Activated T-cell treated with anti-CD3 and anti-CD28 coated beads for 48 hours (primary cell): ENCODE results near the gene PLB1.

Experiments
- DNase-seq: peaks from one replicate; pipeline ENCODE4 v3.0.0-alpha.2; 2020; ENCODE audit warnings: low read depth

PLB1 gene

DNA sequence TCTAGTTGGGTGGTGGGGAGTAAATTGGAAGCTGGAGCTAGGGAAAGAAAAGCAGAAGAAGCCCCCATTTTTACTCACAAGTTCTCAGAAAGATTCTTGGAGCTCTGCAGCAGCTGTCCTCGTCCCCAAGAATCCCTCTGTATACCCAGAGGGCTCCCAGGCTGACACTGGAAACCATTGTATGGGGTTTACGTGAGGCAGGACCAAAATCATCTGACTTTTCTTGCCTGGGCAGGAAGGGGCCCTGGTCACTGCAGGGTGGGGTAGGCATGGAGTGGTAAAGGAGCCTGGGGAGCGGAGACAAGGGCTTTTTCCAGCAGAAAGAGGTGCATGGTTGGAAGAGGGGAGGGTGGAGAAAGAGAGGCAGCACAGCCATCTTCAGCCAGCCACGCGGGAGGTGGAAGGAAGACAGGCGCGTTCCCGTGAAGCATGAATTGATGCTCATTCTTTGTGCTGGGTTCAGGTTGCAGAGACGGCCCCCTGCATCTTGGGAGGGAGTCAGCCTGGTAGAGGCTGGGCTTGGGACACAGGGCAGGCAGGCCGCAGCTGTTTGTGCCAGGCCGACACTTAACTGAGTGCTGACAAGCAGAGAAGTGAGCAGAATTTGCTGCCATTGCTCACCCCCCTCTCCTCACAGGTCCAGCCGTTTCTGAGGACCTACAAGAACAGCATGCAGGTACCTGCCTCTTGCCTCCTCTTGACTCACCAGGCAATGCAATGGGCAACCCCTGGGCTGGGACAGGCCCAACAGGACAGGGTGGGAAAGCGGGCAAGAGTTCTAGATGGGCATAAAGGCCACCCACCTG is 94.8 kb downstream of the PLB1 start:
- no peak for DNase-seq

DNA sequence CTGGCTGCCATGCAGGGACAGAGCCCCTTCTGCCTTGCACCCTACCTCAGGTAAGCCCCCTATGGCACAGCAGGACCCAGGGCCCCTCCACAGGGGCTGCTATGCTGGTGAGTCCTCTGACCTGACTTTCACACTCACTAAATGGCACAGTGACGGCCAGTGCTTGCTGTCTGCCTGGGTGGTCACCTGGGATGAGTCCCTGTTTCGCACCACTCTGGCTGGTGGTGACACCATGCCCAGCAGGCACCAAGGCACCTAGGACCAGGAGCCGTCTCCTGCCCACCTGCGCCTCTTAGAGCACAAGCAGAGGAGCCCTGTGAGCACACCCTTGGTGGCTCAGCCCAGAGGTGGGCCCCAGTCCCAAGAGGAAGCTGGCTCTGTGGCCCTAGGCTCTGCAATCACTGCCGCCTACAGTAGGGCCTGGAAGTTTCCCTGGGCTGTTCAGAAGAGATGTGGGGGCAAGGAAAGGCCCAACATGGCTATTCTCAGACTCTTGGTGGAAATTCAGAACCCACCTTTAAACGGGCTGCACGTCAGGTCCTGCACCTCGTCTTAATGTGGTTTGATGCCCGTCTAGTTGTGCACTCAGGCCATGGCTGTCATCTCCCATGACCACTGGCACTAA is 96.0 kb downstream of the PLB1 start:
- no peak for DNase-seq

DNA sequence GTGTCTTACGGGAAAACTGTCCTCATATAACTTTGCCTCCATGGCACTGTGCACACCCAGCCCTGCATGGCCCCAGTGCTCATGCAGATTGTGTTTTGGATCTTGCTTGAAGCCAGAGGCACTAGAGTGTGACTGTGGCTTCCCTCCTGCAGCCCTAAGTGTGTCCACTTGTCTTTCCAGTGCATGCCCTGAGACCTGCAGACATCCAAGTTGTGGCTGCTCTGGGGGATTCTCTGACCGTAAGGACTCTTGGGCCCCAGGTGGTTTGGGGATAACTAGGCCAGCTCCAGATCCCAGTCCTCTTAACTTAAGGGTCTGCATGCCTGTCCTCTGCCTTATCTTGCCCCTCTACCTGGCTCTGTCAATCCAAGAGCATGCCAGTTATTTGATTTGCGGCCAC is 96.6 kb downstream of the PLB1 start:
- DNase-seq = no peak

DNA sequence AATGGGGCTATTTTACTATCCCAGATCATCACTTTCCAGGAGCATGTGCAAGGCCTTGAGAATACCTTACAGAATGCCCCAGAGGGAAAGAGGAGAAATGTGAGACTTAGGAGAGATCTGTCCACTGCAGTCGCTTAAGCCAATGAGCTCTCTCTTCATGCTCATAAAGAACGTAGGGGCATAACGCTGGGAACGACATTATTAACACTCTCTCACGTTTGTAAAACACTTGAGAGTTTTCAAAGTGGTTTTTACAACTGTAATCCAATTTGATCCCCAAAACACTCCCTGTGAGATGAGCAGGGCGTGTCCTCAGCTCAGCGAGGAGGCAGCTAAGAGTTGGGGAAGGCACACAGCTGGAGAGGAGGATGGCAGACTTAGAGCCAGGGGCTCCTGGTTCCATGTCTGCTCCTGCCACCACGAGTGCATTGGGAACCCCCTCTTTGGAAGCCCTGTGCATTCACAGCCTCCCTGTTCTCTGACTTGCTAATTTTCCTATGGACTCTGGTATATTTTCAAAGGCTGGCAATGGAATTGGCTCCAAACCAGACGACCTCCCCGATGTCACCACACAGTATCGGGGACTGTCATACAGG is 97.4 kb downstream of the PLB1 start:
- DNase-seq = no peak

DNA sequence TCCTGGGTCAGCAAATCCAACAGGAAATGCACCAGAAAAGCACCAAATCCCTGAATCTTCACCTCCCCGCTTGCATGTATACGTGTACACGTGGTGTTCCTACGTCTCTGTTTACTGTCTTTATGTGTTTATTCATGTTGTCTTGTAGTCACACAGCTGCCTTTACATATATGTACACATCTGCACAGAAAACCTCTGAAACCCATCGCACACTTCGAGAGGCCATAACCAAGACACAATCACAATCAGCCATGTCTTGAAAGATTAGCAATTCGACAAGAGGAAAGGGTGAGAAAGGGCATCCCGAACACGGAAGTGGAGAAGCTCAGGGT is 98.1 kb downstream of the PLB1 start:
- DNase-seq = no peak

DNA sequence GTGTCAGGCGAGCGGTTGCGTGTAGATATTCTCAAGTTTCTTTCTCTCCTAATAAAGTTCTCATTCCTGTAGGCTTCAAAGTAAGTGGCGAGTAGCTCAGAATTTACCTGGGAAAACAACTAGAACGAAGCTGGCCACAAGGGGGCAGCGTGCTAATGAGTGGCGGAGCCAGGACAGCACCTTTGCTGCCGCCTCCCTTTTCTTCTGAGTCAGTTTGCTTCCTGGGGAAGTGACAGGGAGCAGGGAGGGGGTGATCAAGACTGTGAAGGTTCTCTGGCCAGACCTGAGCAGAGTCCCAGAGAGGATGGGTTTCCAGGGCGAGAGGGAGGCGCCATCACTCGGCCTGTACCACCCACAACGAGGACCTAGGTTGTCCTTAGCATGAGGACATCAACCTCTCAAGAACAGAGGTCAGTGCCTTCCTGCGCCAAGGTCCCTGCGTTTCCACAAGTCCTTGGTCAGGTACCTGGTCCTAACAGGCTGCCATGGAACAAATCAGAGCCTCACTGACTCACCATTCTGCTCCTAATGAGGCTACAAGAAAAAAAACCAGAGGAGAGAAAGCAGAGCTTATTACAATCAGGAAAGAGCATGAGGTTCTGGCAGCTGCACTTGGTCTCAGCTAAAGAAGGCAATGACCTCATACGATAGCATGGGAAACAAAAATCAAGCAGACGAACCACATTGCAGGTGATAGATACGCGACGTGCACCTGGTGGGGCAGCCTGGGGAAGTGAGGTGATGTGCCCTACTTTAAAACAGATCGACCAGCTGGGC is 98.7 kb downstream of the PLB1 start:
- peak; percentile 81 for DNase-seq

DNA sequence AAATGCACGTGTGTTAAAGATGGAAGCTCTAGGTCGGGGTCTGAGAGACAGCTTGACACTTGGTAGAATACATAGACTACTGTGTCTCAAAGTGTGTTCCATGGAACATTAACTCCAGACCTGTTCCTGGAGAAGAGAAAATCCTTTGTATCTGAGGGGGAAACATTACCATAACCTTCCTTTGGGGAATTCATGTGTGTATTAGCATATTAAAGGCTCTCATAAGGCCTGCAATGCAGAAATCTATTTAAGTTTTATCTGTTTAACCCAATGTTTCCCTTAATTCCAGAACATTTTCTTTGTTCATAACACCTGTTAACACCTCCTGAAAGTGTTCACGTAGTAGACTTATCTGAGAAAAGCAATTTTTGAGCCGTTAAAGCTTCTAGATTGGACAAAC is 99.5 kb downstream of the PLB1 start:
- no peak for DNase-seq

DNA sequence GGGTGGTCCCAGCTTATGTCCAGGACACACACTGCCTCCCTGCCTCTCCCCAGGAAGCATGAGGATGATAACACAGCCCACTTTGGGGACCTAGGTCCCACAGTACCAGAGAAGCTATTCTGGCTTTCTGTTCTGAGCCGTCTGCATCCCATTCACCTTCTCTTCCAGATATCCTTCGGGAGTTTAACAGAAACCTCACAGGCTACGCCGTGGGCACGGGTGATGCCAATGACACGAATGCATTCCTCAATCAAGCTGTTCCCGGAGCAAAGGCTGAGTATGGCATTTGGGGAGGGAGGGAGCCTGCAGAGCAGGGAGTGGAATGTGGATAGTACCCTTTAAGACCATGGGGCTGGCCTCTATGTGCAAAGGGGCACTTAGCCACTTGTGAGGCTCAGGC is 102.6 kb downstream of the PLB1 start:
- no peak for DNase-seq

DNA sequence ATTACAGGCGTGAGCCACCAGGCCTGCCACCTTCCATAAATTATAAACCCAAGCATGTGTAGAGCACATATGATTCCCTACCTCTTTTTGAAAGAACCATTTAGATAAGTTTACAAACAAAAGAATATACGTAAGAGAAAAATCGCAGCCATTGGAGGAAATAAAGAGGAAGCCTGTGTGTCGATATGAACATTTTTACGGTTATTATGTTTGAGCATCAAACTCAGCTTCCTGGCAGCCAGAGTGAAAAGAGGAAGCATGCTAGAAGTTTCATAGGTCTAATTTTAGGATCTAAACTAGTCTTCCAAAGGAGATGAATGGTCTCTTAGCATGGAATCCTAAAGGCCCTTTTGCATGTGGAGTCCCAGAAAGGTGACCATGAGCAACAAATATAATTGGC is 104.3 kb downstream of the PLB1 start:
- no peak for DNase-seq

DNA sequence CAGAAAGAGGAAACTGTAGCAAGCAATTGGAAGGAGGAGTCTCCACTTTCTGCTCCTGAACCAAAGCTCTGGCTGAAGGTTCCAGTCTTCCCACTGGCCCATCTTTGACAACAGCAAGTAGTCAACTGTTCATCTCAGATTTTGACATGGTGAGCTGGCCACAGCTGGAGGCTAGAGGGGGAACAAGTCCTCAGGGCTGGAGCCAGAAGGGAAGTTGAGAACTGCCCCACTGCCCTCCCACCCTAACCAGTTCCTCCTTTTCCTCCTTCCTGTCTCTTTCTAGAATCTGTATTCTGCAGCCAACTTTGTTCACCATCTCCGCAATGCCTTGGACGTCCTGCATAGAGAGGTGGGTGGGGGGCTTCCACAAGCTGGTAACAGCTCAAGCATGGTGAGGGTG is 105.8 kb downstream of the PLB1 start:
- no peak for DNase-seq

DNA sequence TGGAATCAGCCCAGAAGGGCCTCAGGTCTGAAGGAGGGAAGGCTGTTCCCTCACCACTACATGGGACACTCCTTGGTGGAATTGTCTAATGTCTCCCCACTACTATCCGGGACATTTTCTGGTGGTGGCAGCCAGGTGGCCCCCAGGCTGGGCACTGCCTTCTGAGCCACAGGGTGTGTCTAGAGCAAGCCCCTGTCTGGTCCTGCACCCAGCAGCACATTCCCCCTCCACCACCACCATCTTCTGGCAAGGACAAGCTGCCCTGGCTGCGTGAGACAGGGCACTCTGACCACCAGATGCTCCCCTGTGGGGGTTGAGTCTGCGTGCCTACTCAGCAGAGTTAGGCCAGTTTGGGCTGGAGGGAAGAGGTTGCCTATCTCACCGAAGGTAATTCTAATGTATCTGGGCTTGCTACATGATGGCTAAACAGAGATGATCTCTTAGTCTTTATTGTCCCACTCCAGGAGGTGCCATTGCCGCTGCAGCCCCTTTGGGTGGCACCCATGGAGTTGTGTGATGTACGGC is 106.3 kb downstream of the PLB1 start:
- DNase-seq = no peak

DNA sequence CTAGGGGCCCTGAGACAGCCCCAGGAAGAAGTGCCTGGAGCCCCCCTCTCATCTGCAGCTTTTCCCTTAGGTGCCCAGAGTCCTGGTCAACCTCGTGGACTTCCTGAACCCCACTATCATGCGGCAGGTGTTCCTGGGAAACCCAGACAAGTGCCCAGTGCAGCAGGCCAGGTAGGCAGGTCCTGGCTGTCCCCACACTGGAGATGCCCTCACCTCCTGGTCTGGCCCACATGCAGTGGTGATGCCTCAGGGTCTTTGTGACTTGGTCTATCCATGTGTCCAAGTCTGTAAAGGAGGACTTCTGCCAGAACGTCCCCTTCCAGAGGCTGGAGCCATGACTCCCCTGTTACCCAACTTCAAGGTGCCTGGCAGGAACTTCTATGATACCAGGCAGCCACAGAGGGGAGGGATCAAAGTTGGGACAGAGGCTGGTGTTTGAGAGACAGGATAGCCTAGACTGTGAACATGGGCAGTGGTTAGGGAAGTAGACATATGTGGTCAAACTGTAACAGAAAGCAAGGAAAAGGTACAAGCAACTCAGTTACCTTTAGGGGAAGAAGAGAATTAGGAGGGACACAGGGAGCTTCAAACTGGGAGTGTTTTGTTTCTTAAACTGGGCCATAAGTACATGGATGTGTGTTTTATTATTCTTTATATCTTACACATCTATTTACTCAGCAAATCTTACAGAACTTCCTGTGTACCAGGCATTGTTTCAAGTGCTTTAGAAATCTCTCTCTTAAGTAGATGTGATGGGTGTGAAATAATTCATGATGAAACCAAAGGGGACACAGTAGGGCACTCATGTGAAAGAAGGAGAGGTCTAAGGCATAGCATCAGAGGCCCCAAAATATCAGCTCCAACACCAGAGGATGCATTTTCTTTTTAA is 107.1 kb downstream of the PLB1 start:
- DNase-seq = no peak

DNA sequence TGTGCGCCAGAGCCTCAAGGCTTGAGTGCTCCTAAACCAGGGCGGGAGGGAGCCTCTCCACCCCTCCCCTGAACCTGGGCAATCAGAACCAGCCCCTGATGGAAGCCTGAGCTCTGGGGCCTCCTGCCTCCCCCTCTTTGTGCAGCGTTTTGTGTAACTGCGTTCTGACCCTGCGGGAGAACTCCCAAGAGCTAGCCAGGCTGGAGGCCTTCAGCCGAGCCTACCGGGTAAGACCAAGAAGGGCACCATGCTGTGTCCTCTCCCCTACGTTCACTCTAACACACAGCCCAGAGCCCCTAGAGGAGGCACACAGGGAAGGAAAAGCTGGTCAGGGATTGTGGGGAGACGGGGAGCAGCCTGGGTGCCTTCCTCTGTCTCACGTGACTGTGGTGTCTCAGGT is 108.0 kb downstream of the PLB1 start:
- DNase-seq = no peak

DNA sequence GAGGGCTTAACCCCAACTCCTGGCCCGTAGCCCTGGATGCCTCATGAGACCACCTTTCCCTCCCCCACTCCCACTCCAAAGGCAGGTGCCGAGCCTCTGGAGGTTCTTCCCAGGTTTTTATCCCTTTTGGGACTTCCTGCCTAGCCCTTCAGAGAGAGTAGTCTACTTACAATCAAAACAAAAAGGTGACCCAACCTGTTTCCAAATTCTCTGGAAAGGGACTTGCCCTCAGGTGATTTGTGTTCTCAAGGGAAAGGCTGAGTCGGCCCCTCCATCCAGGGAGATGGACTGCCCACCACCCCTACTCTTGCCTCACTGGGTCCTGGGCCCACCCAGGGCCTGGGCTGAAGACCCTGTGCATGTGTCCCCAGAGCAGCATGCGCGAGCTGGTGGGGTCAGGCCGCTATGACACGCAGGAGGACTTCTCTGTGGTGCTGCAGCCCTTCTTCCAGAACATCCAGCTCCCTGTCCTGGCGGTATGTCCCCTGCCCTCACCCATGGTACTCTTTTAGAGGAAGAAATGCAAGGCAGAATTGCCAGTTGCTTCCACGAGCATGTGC is 108.5 kb downstream of the PLB1 start:
- DNase-seq = no peak

DNA sequence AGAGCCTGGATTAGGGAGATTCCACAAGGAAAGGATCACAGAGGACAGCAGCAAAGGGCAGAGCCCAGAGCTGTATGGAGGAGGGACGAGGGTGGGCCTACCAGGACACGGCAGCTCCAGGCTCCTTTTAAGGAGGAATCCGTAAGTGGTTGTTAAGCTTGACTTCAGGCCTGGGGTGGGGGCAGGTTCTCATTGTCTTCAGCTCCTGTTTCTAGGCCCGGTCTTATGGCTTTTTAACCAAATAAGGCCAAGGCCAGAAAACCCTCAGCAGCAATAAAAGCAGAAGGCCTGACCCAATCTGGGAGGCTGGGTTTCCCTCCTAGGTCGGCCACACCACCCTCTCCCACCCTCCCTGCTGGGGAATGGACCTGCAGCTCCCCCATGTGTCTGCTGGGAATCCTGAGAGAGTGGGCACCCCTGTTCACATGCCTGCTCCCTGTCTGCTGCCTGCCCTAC is 111.2 kb downstream of the PLB1 start:
- DNase-seq = no peak

DNA sequence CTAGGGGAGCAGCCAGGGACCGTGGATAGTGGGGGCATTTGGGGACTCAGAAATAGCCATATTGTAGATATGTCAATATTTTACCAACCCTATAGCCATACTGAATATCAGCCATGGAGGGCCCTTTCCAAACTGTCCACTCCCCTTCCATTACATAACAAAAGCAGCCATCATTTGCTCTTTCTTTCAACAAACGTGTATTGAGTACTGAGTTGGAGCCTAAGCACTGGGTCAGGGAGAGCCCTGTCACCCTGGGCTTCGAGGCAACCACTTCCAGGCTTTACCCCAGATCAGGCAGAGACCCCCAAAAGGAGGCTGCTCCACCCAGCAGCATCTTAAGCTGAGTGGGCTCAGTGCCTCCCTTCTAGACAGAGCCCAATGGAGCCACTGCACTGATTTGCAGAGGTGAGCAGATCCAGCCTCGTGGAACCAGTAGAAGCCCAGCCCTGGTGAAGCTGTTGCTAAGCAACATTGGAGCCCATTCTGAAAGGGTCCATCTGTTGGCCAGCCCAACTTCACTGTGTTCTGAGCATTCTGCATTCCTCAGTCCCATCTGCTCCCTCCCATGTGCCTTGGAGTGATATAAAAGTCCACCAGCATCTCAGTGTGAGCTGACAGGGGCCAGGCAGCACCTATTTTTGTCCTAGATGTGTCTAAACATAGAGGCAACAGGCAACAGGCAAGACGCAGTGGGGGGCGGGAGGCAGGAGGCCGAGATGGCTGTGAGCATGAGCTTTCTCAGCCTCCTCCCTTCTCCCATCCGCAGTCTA is 112.1 kb downstream of the PLB1 start:
- DNase-seq = no peak

DNA sequence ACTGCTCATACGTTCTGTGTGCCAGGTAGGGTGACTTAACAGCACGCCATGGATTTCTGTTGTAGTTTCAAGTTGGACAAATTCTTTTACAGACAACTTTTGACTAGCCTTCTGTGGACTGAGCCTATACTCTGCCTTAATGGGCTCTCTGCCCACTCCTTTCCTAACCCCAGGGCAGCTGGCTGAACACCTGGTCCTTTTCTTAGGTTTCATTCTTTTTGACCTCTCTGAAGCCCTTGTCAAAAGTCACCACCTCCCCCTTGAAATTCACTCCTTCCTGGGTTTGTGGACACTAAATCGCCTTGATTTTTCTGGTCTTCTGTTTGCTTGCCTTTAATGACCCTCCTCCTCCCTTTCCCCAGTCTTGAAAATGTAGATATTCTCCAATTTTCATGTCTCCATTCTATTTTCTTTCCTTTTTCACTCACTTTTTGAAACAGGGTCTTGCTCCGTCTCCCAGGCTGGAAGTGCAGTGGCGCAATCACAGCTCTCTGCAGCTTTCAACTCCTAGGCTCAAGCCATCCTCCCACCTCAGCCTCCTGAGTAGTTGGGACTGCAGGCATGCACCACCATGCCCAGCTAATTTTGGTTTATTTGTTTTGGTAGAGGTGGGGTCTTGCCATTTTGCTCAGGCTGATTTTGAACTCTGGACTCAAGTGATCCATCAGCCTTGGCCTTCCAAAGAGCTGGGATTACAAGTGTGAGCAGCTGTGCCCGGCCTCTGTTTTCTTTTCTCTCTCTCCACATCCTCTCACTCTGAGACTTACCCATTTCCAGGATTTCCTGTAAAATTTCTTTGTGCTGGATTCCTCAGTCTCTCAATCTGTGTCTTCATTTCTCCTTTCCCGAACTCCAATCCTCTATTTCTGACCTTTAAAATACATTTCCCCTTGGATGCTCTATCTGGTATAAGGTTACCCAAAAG is 112.9 kb downstream of the PLB1 start:
- DNase-seq = no peak

DNA sequence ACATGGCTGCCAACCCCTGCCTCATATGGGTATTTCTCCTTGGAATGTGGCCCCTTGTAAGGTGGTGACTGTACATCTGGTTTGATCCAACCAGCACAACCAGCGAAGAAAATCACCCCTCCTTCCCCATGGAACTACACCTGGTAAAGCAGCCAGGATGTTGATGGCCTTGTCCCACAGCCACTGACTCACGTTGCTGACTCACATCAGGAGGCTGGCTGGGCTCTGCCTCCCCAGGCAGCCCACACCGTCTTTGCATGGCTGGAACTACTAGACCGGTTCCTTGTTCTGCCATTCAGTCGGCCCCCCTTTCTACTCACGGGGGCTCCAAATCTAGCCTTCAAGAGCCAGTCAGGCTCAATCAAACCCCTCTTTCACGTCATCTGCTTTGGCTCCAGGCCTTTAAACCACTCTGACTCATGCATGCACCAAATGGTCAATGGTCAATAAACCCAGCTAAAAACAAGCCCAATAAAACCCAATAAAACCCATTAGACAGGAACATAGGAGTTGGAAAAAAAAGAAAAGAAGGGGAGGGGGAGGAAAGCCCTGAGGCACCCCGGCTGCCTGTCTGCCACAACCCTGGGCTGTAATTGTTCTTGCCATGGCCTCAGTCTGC is 114.8 kb downstream of the PLB1 start:
- peak; percentile 42 for DNase-seq
